Left ventricle myocardium inferior (tissue), 1 donor: ENCODE measurements around the gene EIPR1. TPM values are rescaled to one million over a fixed set of nuclear protein-coding genes. Genes with fewer than 3 reads are reported as not detected.

ENCODE experiments used
- DNase-seq: peaks from one replicate; pipeline ENCODE4 v3.0.0-alpha.2; 2020
- H3K27ac ChIP-seq: fragments of 200-600 bp; replicated peaks from 2 replicates; pipeline ENCODE4 v1.8.0; 2021
- H3K27me3 ChIP-seq: fragments of 200-600 bp; 2 replicates; pipeline ENCODE4 v1.8.0; 2021; ENCODE audit warnings: low read depth
- H3K36me3 ChIP-seq: fragments of 200-600 bp; 2 replicates; pipeline ENCODE4 v1.8.0; 2021
- H3K4me1 ChIP-seq: fragments of 200-600 bp; 2 replicates; pipeline ENCODE4 v1.8.0; 2021
- H3K4me3 ChIP-seq: fragments of 200-600 bp; 2 replicates; pipeline ENCODE4 v1.8.0; 2021; ENCODE audit warnings: mild to moderate bottlenecking, moderate library complexity
- H3K9me3 ChIP-seq: fragments of 200-600 bp; replicated peaks from 2 replicates; pipeline ENCODE4 v1.8.0; 2021
- CTCF ChIP-seq: fragments of 200-600 bp; IDR thresholded peaks from 2 replicates; pipeline ENCODE4 v1.8.0; 2021; ENCODE audit warnings: antibody characterized with exemption, mild to moderate bottlenecking, borderline replicate concordance
- intact Hi-C: fragments of 100-400 bp; cut with micrococcal nuclease; formaldehyde crosslinking; loops from one replicate; pipeline ENCODE4 v1.11.0; 2022
- total RNA-seq: library from RNA; stranded (reverse); fragmentation: NEBNext Ultra II Directional; extraction: Animal tissue kit (Norgen Biotek cat#: 25700); gene quantifications from one replicate; pipeline ENCODE4 v1.2.1, GENCODE V29; 2021
- donor health status: DM: no; HTN: yes; CAD: no; lungs with severe emphysema.

The EIPR1 gene
- total RNA-seq, 1 donor from 2014 or later = 12.2 TPM

GRCh38 chr2:3272761-3273160 lies 104.9 kb downstream of the EIPR1 start:
- intact Hi-C loops = no loop called here
- Histone ChIP-seq H3K27me3 (no peaks in the 10 kb centered on the region), H3K27ac (no peak overlapping the region), H3K4me1 (no peaks in the 10 kb centered on the region), H3K36me3 (no peaks in the 10 kb centered on the region), H3K4me3 (no peak overlapping the region), H3K9me3 (peaks cover 38% of the 10 kb centered on the region)
- TF ChIP-seq CTCF = no peak
- no peak for DNase-seq

DNA sequence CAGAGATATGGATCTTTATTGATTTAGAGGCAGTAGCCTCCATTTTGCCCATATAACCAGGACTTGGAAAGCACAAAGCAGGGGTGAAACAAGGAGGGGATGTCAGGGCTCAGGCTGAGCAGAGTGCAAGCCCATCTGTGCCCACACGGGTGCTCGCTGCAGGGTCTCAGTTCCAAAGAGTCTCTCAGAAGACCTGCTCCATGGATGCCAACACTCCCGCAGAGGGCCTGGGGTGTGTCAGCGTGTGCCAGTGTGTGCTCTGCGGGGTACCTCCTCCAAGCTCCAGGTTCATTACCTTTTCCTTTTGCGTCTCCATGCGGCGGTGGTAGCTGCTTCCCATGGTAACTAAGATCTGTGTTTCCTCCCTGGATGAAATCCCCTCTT lies 107.5 kb downstream of the EIPR1 start:
- Histone ChIP-seq H3K9me3 (peaks cover 23% of the 10 kb centered on the region), H3K4me3 (no peak overlapping the region), H3K36me3 (no peaks in the 10 kb centered on the region), H3K27ac (no peak overlapping the region), H3K4me1 (no peaks in the 10 kb centered on the region), H3K27me3 (no peaks in the 10 kb centered on the region)
- TF ChIP-seq CTCF = no peak
- intact Hi-C loops = no loop called here
- no peak for DNase-seq

- TF ChIP-seq CTCF = no peak
- no peak for DNase-seq
- Histone ChIP-seq H3K27ac (no peak overlapping the region), H3K9me3 (peaks cover 18% of the 10 kb centered on the region), H3K36me3 (no peaks in the 10 kb centered on the region), H3K4me3 (no peak overlapping the region), H3K27me3 (no peaks in the 10 kb centered on the region), H3K4me1 (peaks cover 2% of the 10 kb centered on the region)
- intact Hi-C loops = no loop called here
These were observed 108.1 kb downstream of the EIPR1 start for GRCh38 chr2:3269425-3270094.

GRCh38 chr2:3268705-3269029 lies 109.0 kb downstream of the EIPR1 start:
- no peaks in the 10 kb centered on the region for H3K27me3 ChIP-seq
- H3K4me3 ChIP-seq = no peak overlapping the region
- DNase-seq = no peak
- TF ChIP-seq CTCF = no peak
- no peak overlapping the region for H3K27ac ChIP-seq
- intact Hi-C loops = no loop called here
- H3K36me3 ChIP-seq = no peaks in the 10 kb centered on the region
- H3K4me1 ChIP-seq = peaks cover 10% of the 10 kb centered on the region
- peaks cover 10% of the 10 kb centered on the region for H3K9me3 ChIP-seq

DNA sequence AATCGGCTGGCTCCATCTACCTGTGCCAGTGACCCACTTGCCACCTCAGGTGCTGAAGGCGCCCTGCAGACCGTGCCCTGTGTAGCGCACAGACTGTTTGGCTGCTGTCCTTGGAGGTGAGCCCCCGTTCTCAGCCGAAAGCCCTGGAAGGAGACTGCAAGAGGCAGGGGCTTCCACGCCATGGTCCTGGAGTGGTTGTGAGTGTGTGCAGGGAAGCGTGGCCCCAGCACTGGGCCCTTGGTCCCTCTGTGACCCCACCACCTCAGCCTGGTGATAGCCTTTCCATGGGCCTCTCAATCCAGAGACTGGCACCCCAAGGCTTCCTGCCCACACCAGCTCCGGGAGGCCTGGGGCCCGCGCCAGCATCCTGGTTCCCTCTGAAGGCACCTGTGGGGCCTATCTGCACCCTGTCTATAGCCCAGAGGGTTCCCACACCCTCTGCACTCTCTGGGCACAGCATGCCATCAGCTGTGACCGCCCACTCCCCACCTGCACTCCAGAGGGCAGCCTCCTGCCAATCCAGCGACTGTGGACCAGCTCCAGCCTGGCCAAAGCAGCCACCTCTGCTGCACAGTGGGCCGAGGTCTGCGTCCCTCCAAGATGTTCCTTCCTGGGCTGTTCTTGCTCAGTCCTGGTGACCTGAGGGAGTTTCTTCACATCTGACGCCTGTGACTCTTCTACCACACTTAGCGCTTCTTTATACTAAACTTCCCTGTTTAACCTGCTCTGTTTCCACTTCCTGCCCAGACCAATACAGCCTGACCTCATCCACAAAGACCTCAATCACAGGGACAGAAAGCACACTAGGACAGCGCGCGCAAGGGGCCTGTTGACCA lies 109.5 kb downstream of the EIPR1 start:
- TF ChIP-seq CTCF = no peak
- Histone ChIP-seq H3K36me3 (no peaks in the 10 kb centered on the region), H3K4me3 (no peak overlapping the region), H3K27ac (no peak overlapping the region), H3K9me3 (peaks cover 10% of the 10 kb centered on the region), H3K27me3 (no peaks in the 10 kb centered on the region), H3K4me1 (peaks cover 10% of the 10 kb centered on the region)
- intact Hi-C loops = no loop called here
- no peak for DNase-seq
